Spinal cord (tissue), 10 donors: ENCODE measurements around the gene MGMT. TPM values are rescaled to one million over a fixed set of nuclear protein-coding genes. Genes with fewer than 3 reads are reported as not detected.

Source experiments
- DNase-seq, 6 donors: peaks; one replicate each; pipeline versions ENCODE4 v3.0.0 to v3.0.0-alpha.2; 2013 to 2015; ENCODE audit warnings: low spot score in 6 of 6, low read depth in 4 of 6
- H3K27ac ChIP-seq: one replicate; pipeline ENCODE4 v1.5.1; 2013; ENCODE audit warnings: low read depth, low read length, control low read depth
- H3K27me3 ChIP-seq: one replicate; pipeline ENCODE4 v1.6.1; 2013; ENCODE audit warnings: low read length; ENCODE audit not compliant: control insufficient read depth, insufficient read depth
- H3K36me3 ChIP-seq: one replicate; pipeline ENCODE4 v1.6.1; 2013; ENCODE audit warnings: low read length; ENCODE audit not compliant: control insufficient read depth, insufficient read depth
- H3K4me1 ChIP-seq: one replicate; pipeline ENCODE4 v1.6.1; 2013; ENCODE audit warnings: low read length; ENCODE audit not compliant: control insufficient read depth, insufficient read depth
- H3K4me3 ChIP-seq: one replicate; pipeline ENCODE4 v1.5.1; 2013; ENCODE audit warnings: low read depth, low read length, control low read depth
- H3K9me3 ChIP-seq: one replicate; pipeline ENCODE4 v1.6.1; 2013; ENCODE audit warnings: low read length; ENCODE audit not compliant: control insufficient read depth, insufficient read depth
- WGBS: methylation state at CpG from one replicate; pipeline ENCODE4 v1.1.5; 2013; ENCODE audit warnings: missing lambda C conversion rate; ENCODE audit not compliant: insufficient coverage; 5-methylcytosine and 5-hydroxymethylcytosine counted together
- polyA plus RNA-seq, 2 donors: library from polyadenylated mRNA; unstranded; fragments of 120-200 nt; gene quantifications; one replicate each; pipeline ENCODE4 v1.2.1, GENCODE V29; 2013; ENCODE audit not compliant: insufficient read length in 2 of 2
- total RNA-seq, 2 donors: library from RNA; depleted of rRNA in 1 of 2; stranded (reverse); fragments of 120-200 nt in 1 of 2; fragments of >200 nt in 1 of 2; gene quantifications; one replicate each; pipeline versions ENCODE4 v1.2.3 to v1.2.4, GENCODE V29; 2013 to 2014
- donor health status: healthy.

MGMT gene
- total and polyA plus RNA-seq, 4 donors = 10.4 to 31.9 (median 13.7) TPM

- H3K27ac ChIP-seq = no peak overlapping the region
- H3K4me3 ChIP-seq = no peak overlapping the region
- H3K27me3 ChIP-seq = no peaks in the 10 kb centered on the region
- no peaks in the 10 kb centered on the region for H3K36me3 ChIP-seq
- no peaks in the 10 kb centered on the region for H3K9me3 ChIP-seq
- WGBS = over 99% methylated on average over 13 of the region's 14 CpGs
- DNase-seq = no peak
- no peaks in the 10 kb centered on the region for H3K4me1 ChIP-seq
These were observed 149.0 kb downstream of the MGMT start for GRCh38 chr10:129615921-129616525.

DNA sequence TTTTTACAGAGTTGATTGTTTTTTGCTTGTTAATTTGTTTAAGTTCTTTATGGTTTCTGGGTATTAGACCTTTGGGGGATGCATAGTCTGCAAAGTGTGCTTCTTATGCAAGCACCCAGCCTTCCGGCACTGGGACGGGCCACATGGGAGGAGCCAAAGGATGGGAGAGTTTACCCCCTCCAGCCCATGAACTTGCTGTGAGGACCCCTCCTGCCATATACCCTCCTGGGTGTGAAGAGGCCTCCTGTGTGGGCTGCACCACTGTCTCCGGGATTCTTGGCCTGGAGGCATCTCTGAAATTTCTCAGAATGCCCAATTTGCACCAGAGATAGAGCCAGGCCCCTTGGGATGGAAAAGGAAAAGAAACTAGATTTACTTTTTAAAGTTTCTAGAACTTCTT lies 150.7 kb downstream of the MGMT start:
- H3K4me3 ChIP-seq = no peak overlapping the region
- DNase-seq = no peak
- WGBS = 100% methylated on average over 1 of the region's 3 CpGs
- H3K36me3 ChIP-seq = no peaks in the 10 kb centered on the region
- no peaks in the 10 kb centered on the region for H3K27me3 ChIP-seq
- H3K9me3 ChIP-seq = no peaks in the 10 kb centered on the region
- no peak overlapping the region for H3K27ac ChIP-seq
- H3K4me1 ChIP-seq = no peaks in the 10 kb centered on the region

DNA sequence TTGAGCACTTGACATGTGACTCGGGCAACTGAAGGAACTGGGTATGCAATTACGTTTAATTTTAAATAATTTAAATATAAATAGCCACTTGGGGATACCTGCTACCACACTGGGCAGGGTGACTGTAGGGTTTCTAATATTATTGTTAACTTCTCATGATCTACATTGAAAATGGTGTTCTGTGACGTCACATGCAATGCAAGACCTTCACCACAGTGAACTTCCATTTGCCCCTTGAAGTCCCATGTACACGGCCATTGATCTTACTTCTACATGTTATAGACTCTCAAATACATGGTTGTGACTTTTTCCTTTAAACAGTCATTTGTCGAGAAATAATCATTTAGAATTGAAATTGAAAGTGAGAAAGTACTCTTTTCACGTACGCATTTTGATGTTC lies 154.0 kb downstream of the MGMT start:
- no peak overlapping the region for H3K27ac ChIP-seq
- WGBS = 84% methylated on average over 4 of the region's 7 CpGs
- H3K4me3 ChIP-seq = no peak overlapping the region
- H3K36me3 ChIP-seq = no peaks in the 10 kb centered on the region
- no peak for DNase-seq
- no peaks in the 10 kb centered on the region for H3K4me1 ChIP-seq
- no peaks in the 10 kb centered on the region for H3K9me3 ChIP-seq
- no peaks in the 10 kb centered on the region for H3K27me3 ChIP-seq

DNA sequence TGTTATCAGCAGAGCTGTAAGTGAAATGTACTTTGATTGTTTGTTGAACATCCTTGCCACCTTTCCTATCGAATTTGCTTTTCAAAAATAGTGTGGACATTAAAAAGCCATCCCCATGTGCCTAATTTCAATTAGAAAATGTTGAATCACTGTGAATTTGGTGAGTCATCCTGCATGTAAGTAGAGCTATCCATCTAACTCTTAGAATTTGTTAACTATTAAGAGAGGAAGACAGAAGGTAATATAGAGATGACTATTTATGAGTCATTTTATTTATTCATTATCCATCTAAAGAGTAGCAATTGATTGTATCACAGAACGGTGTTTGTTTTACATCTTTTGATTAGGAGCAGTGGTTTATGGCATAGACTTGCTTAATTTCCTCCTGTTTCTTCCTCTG lies 154.7 kb downstream of the MGMT start:
- Histone ChIP-seq H3K4me3 (no peak overlapping the region), H3K36me3 (no peaks in the 10 kb centered on the region), H3K27me3 (no peaks in the 10 kb centered on the region), H3K4me1 (peaks cover under 1% of the 10 kb centered on the region), H3K27ac (no peak overlapping the region), H3K9me3 (no peaks in the 10 kb centered on the region)
- WGBS = no CpG with 5 or more reads among the region's 2 CpGs
- no peak for DNase-seq

- H3K9me3 ChIP-seq = no peaks in the 10 kb centered on the region
- no peaks in the 10 kb centered on the region for H3K36me3 ChIP-seq
- no peak for DNase-seq
- H3K4me1 ChIP-seq = peaks cover 3% of the 10 kb centered on the region
- no peak overlapping the region for H3K4me3 ChIP-seq
- WGBS = no CpG with 5 or more reads among the region's 3 CpGs
- H3K27ac ChIP-seq = no peak overlapping the region
- H3K27me3 ChIP-seq = no peaks in the 10 kb centered on the region
These were observed 155.2 kb downstream of the MGMT start for GRCh38 chr10:129622291-129622690.

DNA sequence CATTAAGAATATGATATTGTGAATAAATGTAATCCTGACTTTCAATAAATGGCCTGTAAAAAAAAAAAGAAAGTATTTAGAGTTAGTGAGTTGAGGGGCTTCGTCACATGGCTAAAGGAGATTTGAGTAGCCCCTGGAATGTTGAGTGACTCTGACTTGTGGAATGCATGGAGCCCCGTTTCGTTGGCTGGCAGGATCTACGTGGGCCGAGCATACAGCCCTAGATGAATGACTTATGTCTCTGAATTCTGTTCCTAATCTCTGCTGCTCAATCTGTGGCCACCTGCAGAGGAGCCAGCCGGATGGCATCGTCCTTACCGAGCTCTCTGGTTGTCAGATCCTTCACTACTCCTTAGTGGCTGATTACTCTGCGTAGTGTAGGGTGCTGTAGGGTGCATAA lies 155.7 kb downstream of the MGMT start:
- no peak for DNase-seq
- H3K27ac ChIP-seq = no peak overlapping the region
- no peaks in the 10 kb centered on the region for H3K27me3 ChIP-seq
- H3K4me1 ChIP-seq = peaks cover 3% of the 10 kb centered on the region
- no peak overlapping the region for H3K4me3 ChIP-seq
- no peaks in the 10 kb centered on the region for H3K9me3 ChIP-seq
- H3K36me3 ChIP-seq = no peaks in the 10 kb centered on the region
- WGBS = 87% methylated on average over 5 of the region's 9 CpGs

DNA sequence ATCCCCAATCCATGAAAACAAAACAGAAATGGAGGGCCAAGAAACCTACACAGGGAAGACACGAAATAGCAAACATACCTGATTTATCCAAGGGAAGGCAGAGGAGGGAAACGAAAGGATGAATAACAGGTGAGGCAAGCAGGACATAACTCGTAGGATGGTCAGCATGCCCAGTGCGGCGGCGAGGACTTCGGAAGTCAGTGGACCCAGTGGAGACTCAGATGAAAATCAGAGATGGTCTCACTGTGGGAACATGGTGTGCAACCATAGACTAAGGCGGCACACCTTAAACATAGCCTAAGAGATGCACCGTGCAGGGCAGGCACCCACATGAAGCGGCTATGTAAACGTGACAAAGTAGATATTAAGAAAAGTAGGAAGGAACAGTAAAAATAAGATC lies 157.5 kb downstream of the MGMT start:
- no peak for DNase-seq
- WGBS = 89% methylated on average over 10 of the region's 11 CpGs
- Histone ChIP-seq H3K9me3 (no peaks in the 10 kb centered on the region), H3K4me1 (peaks cover 3% of the 10 kb centered on the region), H3K4me3 (no peak overlapping the region), H3K27me3 (no peaks in the 10 kb centered on the region), H3K36me3 (no peaks in the 10 kb centered on the region), H3K27ac (no peak overlapping the region)

DNA sequence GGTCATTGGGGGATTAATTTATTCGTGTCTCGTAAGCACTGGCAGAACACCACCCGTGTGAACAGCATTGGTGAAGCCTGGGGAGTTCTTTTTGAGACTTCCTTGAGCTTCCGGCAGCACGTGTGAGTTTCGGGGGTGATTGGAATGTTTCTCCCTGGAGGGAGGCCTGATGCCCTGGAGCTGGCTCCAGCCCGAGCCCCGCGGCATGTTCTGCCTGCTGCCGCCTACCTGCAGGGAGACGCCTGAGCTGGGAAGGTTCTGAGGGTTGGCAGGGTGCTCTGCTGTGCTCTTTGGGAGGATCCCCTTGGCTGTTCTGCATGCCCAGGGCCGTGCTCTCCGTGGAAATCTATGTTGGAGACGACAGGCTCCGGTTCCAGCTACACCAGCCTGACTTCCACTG lies 159.3 kb downstream of the MGMT start:
- no peak overlapping the region for H3K27ac ChIP-seq

GRCh38 chr10:129626796-129627435 lies 159.9 kb downstream of the MGMT start:
- Histone ChIP-seq H3K27ac (peak overlapping the region; percentile 44), H3K27me3 (no peaks in the 10 kb centered on the region), H3K4me1 (peaks cover 3% of the 10 kb centered on the region), H3K36me3 (no peaks in the 10 kb centered on the region), H3K4me3 (no peak overlapping the region), H3K9me3 (no peaks in the 10 kb centered on the region)
- DNase-seq = peak in 1 of 6 donors; percentile 84
- WGBS = 53% methylated on average over 11 of the region's 12 CpGs

More for the DNA sequence above, 159.3 kb downstream of the MGMT start:
- Histone ChIP-seq H3K4me1 (peaks cover 3% of the 10 kb centered on the region), H3K4me3 (no peak overlapping the region), H3K9me3 (no peaks in the 10 kb centered on the region), H3K27me3 (no peaks in the 10 kb centered on the region), H3K36me3 (no peaks in the 10 kb centered on the region)
- WGBS = 64% methylated on average over 13 of the region's 15 CpGs
- DNase-seq = no peak

GRCh38 chr10:129627442-129627841 lies 160.4 kb downstream of the MGMT start:
- no peaks in the 10 kb centered on the region for H3K27me3 ChIP-seq
- no peaks in the 10 kb centered on the region for H3K36me3 ChIP-seq
- WGBS = 67% methylated on average over 3 of the region's 8 CpGs
- H3K4me3 ChIP-seq = no peak overlapping the region
- peaks cover 3% of the 10 kb centered on the region for H3K4me1 ChIP-seq
- no peak overlapping the region for H3K27ac ChIP-seq
- H3K9me3 ChIP-seq = no peaks in the 10 kb centered on the region
- DNase-seq = no peak
